A673 (cell line): ENCODE measurements around the gene TMEM165.

Experiments
- EZH2 ChIP-seq: fragments of 200-600 bp; sonication (generic); IDR thresholded peaks from 2 replicates; pipeline ENCODE4 v1.6.1; 2017; ENCODE audit warnings: borderline replicate concordance, low read depth, mild to moderate bottlenecking, mixed read lengths, antibody characterized with exemption, low read length; ENCODE audit not compliant: poor library complexity, severe bottlenecking
- TF ChIP-seq, protein P1 (sequence below): fragments of 300-800, 200-600 bp; sonication (generic); conservative IDR thresholded peaks from 2 replicates; pipeline ENCODE4 v1.5.1; 2017; ENCODE audit warnings: low read depth, mild to moderate bottlenecking, antibody characterized with exemption, low read length, moderate library complexity, mixed read lengths

DNA sequence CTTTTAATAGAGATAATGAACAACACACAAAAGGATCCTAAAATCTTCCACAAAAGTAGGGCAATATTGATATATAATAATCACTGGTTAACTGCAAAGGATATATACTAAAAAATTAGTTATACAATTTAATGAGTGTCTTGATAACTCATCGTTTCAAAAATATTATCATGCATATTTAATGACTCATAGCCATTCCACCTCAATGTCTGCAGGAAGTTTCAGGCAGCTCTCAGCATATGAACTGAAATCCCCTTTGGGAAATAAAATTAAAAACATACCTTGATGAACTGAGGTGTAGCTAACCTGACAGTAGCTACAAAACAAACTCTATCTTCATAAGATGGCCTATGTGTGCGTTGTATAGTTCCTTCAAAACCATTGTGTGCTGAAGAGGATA lies 62.9 kb downstream of the TMEM165 start:
- TF ChIP-seq, protein P1, sequence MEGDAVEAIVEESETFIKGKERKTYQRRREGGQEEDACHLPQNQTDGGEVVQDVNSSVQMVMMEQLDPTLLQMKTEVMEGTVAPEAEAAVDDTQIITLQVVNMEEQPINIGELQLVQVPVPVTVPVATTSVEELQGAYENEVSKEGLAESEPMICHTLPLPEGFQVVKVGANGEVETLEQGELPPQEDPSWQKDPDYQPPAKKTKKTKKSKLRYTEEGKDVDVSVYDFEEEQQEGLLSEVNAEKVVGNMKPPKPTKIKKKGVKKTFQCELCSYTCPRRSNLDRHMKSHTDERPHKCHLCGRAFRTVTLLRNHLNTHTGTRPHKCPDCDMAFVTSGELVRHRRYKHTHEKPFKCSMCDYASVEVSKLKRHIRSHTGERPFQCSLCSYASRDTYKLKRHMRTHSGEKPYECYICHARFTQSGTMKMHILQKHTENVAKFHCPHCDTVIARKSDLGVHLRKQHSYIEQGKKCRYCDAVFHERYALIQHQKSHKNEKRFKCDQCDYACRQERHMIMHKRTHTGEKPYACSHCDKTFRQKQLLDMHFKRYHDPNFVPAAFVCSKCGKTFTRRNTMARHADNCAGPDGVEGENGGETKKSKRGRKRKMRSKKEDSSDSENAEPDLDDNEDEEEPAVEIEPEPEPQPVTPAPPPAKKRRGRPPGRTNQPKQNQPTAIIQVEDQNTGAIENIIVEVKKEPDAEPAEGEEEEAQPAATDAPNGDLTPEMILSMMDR = no peak
- no peak for TF ChIP-seq EZH2
